Fibroblast of the aortic adventitia (primary cell): Measurements from ENCODE around the gene PPIL6. TPM values are rescaled to one million over a fixed set of nuclear protein-coding genes. Genes with fewer than 3 reads are reported as not detected.

Experiments used
- DNase-seq: peaks from one replicate; pipeline ENCODE4 v3.0.0-alpha.2; 2010; ENCODE audit warnings: low read depth
- H3K4me3 ChIP-seq: 2 replicates; pipeline ENCODE4 v1.5.1; 2011; ENCODE audit warnings: low read depth, mild to moderate bottlenecking, control low read depth, low read length, moderate library complexity
- total RNA-seq: library from RNA; depleted of rRNA; stranded (reverse); fragments of >200 nt; gene quantifications from 2 replicates; pipeline ENCODE4 v1.2.3, GENCODE V29; 2012; ENCODE audit warnings: low replicate concordance
- TF ChIP-seq, protein P1 (sequence below): IDR thresholded peaks from 2 replicates; pipeline ENCODE4 v1.5.1; 2011; ENCODE audit warnings: mild to moderate bottlenecking, low read length, control low read depth, inconsistent platforms; ENCODE audit not compliant: insufficient read depth

The PPIL6 gene
- total RNA-seq, 1 donor, result 5.8 TPM

GRCh38 chr6:109482905-109483734 is 42.7 kb upstream of the PPIL6 start, which contains the start of gene ZBTB24:
Gene ZBTB24 (minus strand): TSS chr6:109483219. CDS start chr6:109482026, 1,193 bp downstream.
- TF ChIP-seq, protein P1, sequence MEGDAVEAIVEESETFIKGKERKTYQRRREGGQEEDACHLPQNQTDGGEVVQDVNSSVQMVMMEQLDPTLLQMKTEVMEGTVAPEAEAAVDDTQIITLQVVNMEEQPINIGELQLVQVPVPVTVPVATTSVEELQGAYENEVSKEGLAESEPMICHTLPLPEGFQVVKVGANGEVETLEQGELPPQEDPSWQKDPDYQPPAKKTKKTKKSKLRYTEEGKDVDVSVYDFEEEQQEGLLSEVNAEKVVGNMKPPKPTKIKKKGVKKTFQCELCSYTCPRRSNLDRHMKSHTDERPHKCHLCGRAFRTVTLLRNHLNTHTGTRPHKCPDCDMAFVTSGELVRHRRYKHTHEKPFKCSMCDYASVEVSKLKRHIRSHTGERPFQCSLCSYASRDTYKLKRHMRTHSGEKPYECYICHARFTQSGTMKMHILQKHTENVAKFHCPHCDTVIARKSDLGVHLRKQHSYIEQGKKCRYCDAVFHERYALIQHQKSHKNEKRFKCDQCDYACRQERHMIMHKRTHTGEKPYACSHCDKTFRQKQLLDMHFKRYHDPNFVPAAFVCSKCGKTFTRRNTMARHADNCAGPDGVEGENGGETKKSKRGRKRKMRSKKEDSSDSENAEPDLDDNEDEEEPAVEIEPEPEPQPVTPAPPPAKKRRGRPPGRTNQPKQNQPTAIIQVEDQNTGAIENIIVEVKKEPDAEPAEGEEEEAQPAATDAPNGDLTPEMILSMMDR, result no peak
- H3K4me3 ChIP-seq, result peak within 1 kb of the TSS; percentile 80
- DNase-seq, result peak; percentile 80

GRCh38 chr6:109480993-109481480 is 40.6 kb upstream of the PPIL6 start:
- no peak overlapping the region for H3K4me3 ChIP-seq
- no peak for DNase-seq
- TF ChIP-seq, protein P1, result no peak

GRCh38 chr6:109478841-109479624 is 38.6 kb upstream of the PPIL6 start:
- TF ChIP-seq, protein P1, result no peak
- peak overlapping the region; percentile 25 for H3K4me3 ChIP-seq
- no peak for DNase-seq

- TF ChIP-seq, protein P1, result no peak
- H3K4me3 ChIP-seq, result no peak overlapping the region
- DNase-seq, result no peak
Measured at GRCh38 chr6:109478222-109478805, 37.9 kb upstream of the PPIL6 start.

DNA sequence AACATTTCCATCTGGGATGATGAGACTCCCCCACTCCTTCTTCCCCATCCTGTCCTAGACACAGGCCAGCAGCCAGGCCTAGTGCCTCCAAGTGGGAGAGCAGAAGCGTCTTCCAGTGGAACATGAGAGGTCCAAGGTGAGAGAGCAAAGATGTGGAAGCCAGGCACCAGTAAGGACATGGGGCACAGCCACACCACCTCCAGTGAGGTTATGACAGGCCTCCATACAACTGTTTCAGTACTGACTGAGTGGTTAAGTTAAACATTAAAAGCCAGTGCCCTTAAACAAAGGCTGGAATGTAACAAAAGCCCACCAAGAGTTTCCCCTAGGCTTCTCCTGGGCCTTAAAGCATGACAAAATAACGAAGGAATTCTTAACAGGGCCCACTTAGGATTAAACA is 37.3 kb upstream of the PPIL6 start:
- TF ChIP-seq, protein P1, result no peak
- DNase-seq, result no peak
- H3K4me3 ChIP-seq, result no peak overlapping the region

GRCh38 chr6:109477184-109477583 is 36.8 kb upstream of the PPIL6 start:
- DNase-seq, result no peak
- TF ChIP-seq, protein P1, result no peak
- no peak overlapping the region for H3K4me3 ChIP-seq
